PC-3 (cell line): ENCODE data around the gene SAMD4A.

Experiments used
- EZH2 ChIP-seq: fragments of 300-600 bp; sonication (generic); IDR thresholded peaks from one replicate; pipeline ENCODE4 v1.6.1; 2017; ENCODE audit warnings: antibody characterized with exemption, mild to moderate bottlenecking, low read length; ENCODE audit not compliant: unreplicated experiment
- EZH2phosphoT487 ChIP-seq: fragments of 300-600 bp; sonication (generic); IDR thresholded peaks from 2 replicates; pipeline ENCODE4 v1.6.1; 2018; ENCODE audit warnings: mild to moderate bottlenecking, antibody characterized with exemption, low read length, borderline replicate concordance
- TF ChIP-seq, protein P1 (sequence below): fragments of 300-600 bp; sonication (generic); conservative IDR thresholded peaks from 2 replicates; pipeline ENCODE4 v1.5.1; 2017; ENCODE audit warnings: antibody characterized with exemption, low read depth, mild to moderate bottlenecking, low read length

DNA sequence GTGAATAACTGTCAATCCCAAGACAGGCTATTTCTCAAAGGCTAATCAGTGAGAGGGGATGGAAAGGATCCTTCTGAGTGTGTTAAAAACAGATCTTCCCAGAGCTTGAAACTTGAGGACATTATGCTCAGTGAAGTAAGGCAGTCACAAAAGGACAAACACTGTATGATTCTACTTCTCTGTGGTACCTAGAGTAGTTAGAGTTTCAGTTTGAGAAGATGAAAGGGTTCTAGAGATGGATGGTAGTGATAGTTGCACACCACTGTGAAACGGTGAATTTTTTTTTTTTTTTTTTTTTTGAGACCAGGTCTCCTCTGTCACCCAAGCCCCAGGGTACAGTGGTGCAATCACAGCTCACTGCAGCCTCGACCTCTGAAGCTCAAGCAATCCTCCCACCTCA, 133.8 kb downstream of the SAMD4A start:
- no peak for TF ChIP-seq EZH2
- TF ChIP-seq, protein P1, sequence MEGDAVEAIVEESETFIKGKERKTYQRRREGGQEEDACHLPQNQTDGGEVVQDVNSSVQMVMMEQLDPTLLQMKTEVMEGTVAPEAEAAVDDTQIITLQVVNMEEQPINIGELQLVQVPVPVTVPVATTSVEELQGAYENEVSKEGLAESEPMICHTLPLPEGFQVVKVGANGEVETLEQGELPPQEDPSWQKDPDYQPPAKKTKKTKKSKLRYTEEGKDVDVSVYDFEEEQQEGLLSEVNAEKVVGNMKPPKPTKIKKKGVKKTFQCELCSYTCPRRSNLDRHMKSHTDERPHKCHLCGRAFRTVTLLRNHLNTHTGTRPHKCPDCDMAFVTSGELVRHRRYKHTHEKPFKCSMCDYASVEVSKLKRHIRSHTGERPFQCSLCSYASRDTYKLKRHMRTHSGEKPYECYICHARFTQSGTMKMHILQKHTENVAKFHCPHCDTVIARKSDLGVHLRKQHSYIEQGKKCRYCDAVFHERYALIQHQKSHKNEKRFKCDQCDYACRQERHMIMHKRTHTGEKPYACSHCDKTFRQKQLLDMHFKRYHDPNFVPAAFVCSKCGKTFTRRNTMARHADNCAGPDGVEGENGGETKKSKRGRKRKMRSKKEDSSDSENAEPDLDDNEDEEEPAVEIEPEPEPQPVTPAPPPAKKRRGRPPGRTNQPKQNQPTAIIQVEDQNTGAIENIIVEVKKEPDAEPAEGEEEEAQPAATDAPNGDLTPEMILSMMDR: no peak
- TF ChIP-seq EZH2phosphoT487: no peak
